Measurements from ENCODE around the gene LRRN4CL. TPM values are rescaled to one million over a fixed set of nuclear protein-coding genes. Genes with fewer than 3 reads are reported as not detected.

Gene LRRN4CL
- total RNA-seq, 1 donor from 2014 or later: 12.1 TPM

DNA sequence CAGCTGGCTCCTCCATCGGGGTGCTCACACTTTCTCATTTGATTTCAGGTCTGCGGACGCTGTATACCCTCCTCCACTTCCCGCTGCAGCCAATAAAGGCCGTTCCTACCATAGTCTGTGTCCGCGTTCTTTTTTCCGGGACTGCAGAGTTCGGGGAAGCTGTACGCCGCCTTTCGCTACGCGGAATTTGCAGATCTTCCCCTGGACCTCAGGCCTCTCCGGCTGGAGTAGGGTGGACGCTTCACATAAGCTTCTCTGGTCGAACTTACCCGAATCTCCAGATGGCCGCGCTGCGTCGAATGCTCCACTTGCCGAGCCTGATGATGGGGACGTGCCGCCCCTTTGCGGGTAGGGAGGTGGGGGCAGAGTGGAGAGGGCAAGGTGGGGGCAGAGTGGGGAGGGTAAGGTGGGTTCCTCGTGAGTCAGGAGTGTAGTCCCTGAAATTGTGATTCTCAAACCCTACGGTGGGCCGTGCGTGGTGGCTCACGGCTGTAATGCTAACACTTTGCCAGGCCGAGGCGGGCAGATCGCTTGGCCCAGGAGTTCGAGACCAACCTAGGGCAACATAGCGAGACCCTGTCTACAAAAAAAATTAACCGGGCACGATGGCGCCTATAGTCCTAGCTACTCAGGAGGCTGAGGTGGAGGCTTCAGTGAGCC, 23.6 kb downstream of the LRRN4CL start:
- no peaks in the 10 kb centered on the region for H3K9me3 ChIP-seq
- TF ChIP-seq, protein P1, sequence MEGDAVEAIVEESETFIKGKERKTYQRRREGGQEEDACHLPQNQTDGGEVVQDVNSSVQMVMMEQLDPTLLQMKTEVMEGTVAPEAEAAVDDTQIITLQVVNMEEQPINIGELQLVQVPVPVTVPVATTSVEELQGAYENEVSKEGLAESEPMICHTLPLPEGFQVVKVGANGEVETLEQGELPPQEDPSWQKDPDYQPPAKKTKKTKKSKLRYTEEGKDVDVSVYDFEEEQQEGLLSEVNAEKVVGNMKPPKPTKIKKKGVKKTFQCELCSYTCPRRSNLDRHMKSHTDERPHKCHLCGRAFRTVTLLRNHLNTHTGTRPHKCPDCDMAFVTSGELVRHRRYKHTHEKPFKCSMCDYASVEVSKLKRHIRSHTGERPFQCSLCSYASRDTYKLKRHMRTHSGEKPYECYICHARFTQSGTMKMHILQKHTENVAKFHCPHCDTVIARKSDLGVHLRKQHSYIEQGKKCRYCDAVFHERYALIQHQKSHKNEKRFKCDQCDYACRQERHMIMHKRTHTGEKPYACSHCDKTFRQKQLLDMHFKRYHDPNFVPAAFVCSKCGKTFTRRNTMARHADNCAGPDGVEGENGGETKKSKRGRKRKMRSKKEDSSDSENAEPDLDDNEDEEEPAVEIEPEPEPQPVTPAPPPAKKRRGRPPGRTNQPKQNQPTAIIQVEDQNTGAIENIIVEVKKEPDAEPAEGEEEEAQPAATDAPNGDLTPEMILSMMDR (IDR thresholded peaks at IDR 0.05): peak in 1 of 3 experiments; percentile 1
- H3K27me3 ChIP-seq: no peaks in the 10 kb centered on the region
- intact Hi-C loops (cut with DNase I): loop anchor here (1.0 to 2.0 kb wide), 5 partner anchors 12 to 63 kb away; partner anchors contain the start of genes EML3, INTS5, ROM1 and TTC9C
- H3K36me3 ChIP-seq: peaks cover 3 to 11% of the 10 kb centered on the region in 2 donors
- peaks cover 13 to 21% of the 10 kb centered on the region in 2 donors for H3K4me1 ChIP-seq
- H3K4me3 ChIP-seq: peak overlapping the region; percentile 71 to 93
- peak overlapping the region; percentile 80 to 89 for H3K27ac ChIP-seq
- peak in 1 of 2 donors; percentile 79 for DNase-seq (ENCODE audit: low spot score in 2 of 2)

DNA sequence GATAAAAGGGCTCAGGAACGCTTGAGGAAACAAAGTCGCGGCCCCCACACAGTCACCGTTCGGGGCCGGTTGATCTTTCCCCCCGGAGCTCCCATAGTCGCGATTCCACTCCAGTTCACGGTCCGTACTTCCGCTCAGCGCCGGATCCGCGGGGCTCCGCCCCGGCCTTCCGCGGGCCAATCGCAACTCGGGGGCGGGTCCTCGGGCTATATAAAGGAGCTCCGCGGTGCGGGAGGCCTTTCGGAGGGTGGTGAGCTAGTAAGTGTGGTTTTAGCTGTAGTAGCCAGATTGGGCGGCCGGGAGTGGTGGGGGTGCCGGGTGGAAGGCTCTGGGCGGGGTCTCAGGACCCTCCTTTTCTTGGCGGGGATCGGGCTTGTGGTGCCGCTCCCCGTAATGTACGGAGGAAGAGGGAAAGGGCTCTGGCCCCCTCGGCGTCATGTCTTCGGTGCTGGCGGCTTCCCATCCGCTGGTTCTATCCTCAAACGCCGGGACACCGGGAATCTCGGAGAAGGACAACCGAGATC, 24.2 kb downstream of the LRRN4CL start, which contains the start of the genes C11orf98 and CSKMT:
TSS of gene C11orf98 (minus strand) at position 136 of the 524 bp plus-strand sequence. CDS start at position 95, 41 bp downstream.
TSS of gene CSKMT (plus strand) at position 238 of the 524 bp plus-strand sequence. CDS start 568 bp downstream, outside the sequence.
- peak within 1 kb of the TSS; percentile 80 to 89 for H3K27ac ChIP-seq
- H3K9me3 ChIP-seq: no peaks in the 10 kb centered on the region
- peak; percentile 82 to 96 for DNase-seq (ENCODE audit: low spot score in 2 of 2)
- peaks cover 3 to 11% of the 10 kb centered on the region in 2 donors for H3K36me3 ChIP-seq
- peaks cover 10 to 20% of the 10 kb centered on the region in 2 donors for H3K4me1 ChIP-seq
- H3K27me3 ChIP-seq: no peaks in the 10 kb centered on the region
- intact Hi-C loops (cut with DNase I): loop anchor here (1.0 to 2.0 kb wide), 5 partner anchors 12 to 64 kb away; partner anchors contain the start of genes EML3, INTS5, ROM1 and TTC9C
- H3K4me3 ChIP-seq: peak within 1 kb of the TSS; percentile 71 to 93
- TF ChIP-seq, protein P1 (IDR thresholded peaks at IDR 0.05): peak in 1 of 3 experiments; percentile 4

DNA sequence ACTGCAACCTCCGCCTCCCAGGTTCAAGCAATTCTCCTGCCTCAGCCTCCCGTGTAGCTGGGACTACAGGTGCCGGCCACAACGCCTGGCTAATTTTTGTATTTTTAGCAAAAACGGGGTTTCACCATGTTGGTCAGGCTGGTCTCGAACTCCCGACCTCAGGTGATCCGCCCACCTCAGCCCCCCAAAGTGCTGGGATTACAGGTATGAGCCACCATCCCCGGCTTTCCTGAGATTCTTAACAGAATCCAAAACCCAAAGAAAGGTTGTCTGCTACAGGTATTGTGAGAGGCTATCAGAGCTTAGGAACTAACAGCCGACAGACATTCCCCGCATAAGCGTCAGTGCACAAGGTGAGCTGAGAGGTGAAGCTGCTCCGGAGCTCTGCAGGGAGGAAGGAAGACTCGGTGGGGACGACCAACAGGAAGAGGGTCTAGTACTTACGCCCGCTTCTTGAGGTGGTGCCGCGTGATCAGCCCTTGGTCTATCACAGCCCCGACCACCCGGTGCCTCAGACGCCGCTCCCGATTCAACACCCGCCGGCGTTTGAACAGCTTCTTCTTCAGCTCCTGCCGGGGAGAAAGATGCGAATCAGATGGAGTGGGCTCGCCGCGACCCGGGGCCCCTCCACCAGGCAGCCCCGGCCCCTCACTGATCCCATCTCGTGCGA, 24.8 kb downstream of the LRRN4CL start:
- Histone ChIP-seq H3K9me3 (no peaks in the 10 kb centered on the region), H3K4me3 (peak overlapping the region; percentile 71 to 93), H3K27ac (peak overlapping the region; percentile 80 to 89), H3K27me3 (no peaks in the 10 kb centered on the region), H3K36me3 (peaks cover 3 to 11% of the 10 kb centered on the region in 2 donors), H3K4me1 (peaks cover 10 to 20% of the 10 kb centered on the region in 2 donors)
- TF ChIP-seq, protein P1 (IDR thresholded peaks at IDR 0.05): no peak
- intact Hi-C loops (cut with DNase I): loop anchor here (1.0 to 2.0 kb wide), 5 partner anchors 11 to 64 kb away; partner anchors contain the start of genes EML3, INTS5, ROM1 and TTC9C
- no peak for DNase-seq (ENCODE audit: low spot score in 2 of 2)

DNA sequence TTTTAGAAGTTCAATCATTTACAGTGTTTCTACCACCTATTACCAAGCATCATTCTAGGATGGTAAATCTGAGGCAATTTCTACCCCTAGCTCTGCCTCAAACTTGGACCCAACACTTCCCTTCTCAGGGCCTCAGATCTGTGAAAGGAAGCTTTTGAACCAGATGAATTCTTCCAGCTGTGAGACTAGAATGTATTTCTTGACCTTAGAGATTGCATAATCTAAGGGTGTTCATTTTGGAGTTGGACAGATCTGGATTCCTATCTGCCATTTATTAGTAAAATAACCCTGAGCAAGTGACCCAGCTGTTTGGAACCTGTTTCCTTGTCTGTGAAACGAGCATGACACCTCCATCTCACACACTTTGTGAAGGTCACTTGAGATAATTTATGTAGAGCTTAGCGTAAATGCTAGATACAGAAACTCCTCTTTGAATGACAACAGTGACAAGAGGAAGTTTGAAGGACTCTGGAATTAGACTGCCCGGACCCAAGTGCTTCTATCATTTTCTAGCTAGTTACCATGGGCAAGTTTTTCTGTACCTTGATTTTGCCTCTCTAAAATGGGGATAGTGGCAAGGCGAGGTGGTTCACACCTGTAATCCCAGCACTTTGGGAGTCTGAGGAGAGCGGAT, 32.4 kb downstream of the LRRN4CL start:
- TF ChIP-seq, protein P1 (IDR thresholded peaks at IDR 0.05): no peak
- Histone ChIP-seq H3K4me1 (peaks cover 0 to 9% of the 10 kb centered on the region in 2 donors), H3K36me3 (no peaks in the 10 kb centered on the region), H3K27me3 (no peaks in the 10 kb centered on the region), H3K27ac (no peak overlapping the region), H3K9me3 (no peaks in the 10 kb centered on the region), H3K4me3 (no peak overlapping the region)
- DNase-seq (ENCODE audit: low spot score in 2 of 2): no peak
- intact Hi-C loops (cut with DNase I): no loop called here

DNA sequence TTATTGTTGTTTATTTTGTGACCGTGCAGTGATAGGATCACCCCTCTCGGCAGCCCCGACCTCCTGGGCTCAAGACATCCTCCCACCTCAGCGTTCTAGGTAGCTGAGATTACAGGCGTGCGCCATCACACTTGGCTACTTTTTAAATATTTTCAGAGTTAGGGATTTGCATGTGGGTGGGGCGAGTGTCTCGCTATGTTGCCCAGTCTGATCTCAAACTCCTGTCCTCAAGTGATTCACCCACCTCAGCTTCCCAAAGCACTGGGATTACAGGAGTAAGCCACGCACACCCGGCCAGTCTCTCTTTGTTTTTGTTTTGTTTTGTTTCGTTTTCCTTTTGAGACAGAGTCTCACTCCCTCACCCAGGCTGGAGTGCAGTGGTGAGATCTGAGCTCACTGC, 35.0 kb downstream of the LRRN4CL start:
- Histone ChIP-seq H3K4me1 (peaks cover 0 to 15% of the 10 kb centered on the region in 2 donors), H3K27me3 (no peaks in the 10 kb centered on the region), H3K36me3 (peaks cover 6 to 7% of the 10 kb centered on the region in 2 donors), H3K27ac (no peak overlapping the region), H3K4me3 (no peak overlapping the region), H3K9me3 (no peaks in the 10 kb centered on the region)
- TF ChIP-seq, protein P1 (IDR thresholded peaks at IDR 0.05): no peak
- no peak for DNase-seq (ENCODE audit: low spot score in 2 of 2)
- intact Hi-C loops (cut with DNase I): no loop called here

All from ascending aorta (tissue), 2 donors.